ENCODE measurements around the gene CLDN8.

The CLDN8 gene

GRCh38 chr21:30166705-30167104, 49.2 kb downstream of the CLDN8 start, which contains the start of gene CLDN17:
Gene CLDN17, minus strand, starts transcription at chr21:30166805. Its CDS starts 188 bp downstream, at chr21:30166617.
- no peak within 1 kb of the TSS for H3K27ac ChIP-seq (ENCODE audit: low read depth, low read length, poor library complexity, severe bottlenecking)
- H3K9ac ChIP-seq (ENCODE audit: low read length) = no peak within 1 kb of the TSS
- no peaks in the 10 kb centered on the region for H3K27me3 ChIP-seq (ENCODE audit: insufficient read depth, low read length)
- H3K79me2 ChIP-seq (ENCODE audit: insufficient read depth, low read length) = no peaks in the 10 kb centered on the region
- no peak within 1 kb of the TSS for H3K4me2 ChIP-seq (ENCODE audit: low read length)
- H3F3A ChIP-seq (ENCODE audit: insufficient read depth, low read length) = no peaks in the 10 kb centered on the region
- no peaks in the 10 kb centered on the region for H3K4me1 ChIP-seq (ENCODE audit: insufficient read depth, low read length, severe bottlenecking)
- H3K9me2 ChIP-seq (ENCODE audit: low read depth, low read length) = no peaks in the 10 kb centered on the region
- no peak for TF ChIP-seq EZH2 (IDR thresholded peaks at IDR 0.05; ENCODE audit: borderline replicate concordance, low read length)
- TF ChIP-seq, protein P1, sequence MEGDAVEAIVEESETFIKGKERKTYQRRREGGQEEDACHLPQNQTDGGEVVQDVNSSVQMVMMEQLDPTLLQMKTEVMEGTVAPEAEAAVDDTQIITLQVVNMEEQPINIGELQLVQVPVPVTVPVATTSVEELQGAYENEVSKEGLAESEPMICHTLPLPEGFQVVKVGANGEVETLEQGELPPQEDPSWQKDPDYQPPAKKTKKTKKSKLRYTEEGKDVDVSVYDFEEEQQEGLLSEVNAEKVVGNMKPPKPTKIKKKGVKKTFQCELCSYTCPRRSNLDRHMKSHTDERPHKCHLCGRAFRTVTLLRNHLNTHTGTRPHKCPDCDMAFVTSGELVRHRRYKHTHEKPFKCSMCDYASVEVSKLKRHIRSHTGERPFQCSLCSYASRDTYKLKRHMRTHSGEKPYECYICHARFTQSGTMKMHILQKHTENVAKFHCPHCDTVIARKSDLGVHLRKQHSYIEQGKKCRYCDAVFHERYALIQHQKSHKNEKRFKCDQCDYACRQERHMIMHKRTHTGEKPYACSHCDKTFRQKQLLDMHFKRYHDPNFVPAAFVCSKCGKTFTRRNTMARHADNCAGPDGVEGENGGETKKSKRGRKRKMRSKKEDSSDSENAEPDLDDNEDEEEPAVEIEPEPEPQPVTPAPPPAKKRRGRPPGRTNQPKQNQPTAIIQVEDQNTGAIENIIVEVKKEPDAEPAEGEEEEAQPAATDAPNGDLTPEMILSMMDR (IDR thresholded peaks at IDR 0.05; ENCODE audit: low read length) = no peak
- H2AFZ ChIP-seq (ENCODE audit: low read length) = no peak within 1 kb of the TSS
- no peaks in the 10 kb centered on the region for H3K36me3 ChIP-seq (ENCODE audit: insufficient read depth, low read length)
- H4K20me1 ChIP-seq (ENCODE audit: insufficient read depth, low read length) = no peaks in the 10 kb centered on the region
- no peaks in the 10 kb centered on the region for H3K9me3 ChIP-seq (ENCODE audit: low read length)
- H3K4me3 ChIP-seq (ENCODE audit: low read depth, low read length, poor library complexity, severe bottlenecking) = no peak within 1 kb of the TSS

DNA sequence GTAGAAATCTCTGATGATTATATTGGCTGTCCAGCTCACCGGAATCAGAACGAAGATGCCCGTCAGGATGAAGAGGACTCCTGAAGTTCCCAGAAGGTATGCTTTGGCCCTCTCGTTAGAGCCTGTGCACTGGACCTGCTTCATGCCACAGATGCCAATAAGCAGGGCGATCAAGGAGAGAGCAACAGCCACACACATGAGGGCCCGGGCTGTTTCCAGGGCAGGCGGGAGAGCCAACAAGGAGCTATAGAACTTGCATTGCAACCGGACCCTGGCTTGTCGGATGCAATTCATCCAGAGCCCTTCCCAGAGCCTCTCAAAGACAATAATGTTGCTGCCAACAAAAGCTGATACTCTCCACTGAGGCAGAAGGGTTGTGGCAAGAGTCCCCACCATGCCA, 49.7 kb downstream of the CLDN8 start:
- Histone ChIP-seq H2AFZ (ENCODE audit: low read length) (no peak overlapping the region), H3K4me1 (ENCODE audit: insufficient read depth, low read length, severe bottlenecking) (no peaks in the 10 kb centered on the region), H3K9me2 (ENCODE audit: low read depth, low read length) (no peaks in the 10 kb centered on the region), H3K4me3 (ENCODE audit: low read depth, low read length, poor library complexity, severe bottlenecking) (no peak overlapping the region), H3K9me3 (ENCODE audit: low read length) (no peaks in the 10 kb centered on the region), H3K79me2 (ENCODE audit: insufficient read depth, low read length) (no peaks in the 10 kb centered on the region), H3K36me3 (ENCODE audit: insufficient read depth, low read length) (no peaks in the 10 kb centered on the region), H3K9ac (ENCODE audit: low read length) (no peak overlapping the region), H3K4me2 (ENCODE audit: low read length) (no peak overlapping the region), H4K20me1 (ENCODE audit: insufficient read depth, low read length) (no peaks in the 10 kb centered on the region), H3F3A (ENCODE audit: insufficient read depth, low read length) (no peaks in the 10 kb centered on the region), H3K27me3 (ENCODE audit: insufficient read depth, low read length) (no peaks in the 10 kb centered on the region), H3K27ac (ENCODE audit: low read depth, low read length, poor library complexity, severe bottlenecking) (no peak overlapping the region)
- TF ChIP-seq, protein P1 (IDR thresholded peaks at IDR 0.05; ENCODE audit: low read length) = no peak
- TF ChIP-seq EZH2 (IDR thresholded peaks at IDR 0.05; ENCODE audit: borderline replicate concordance, low read length) = no peak

GRCh38 chr21:30164796-30165195, 51.1 kb downstream of the CLDN8 start:
- no peaks in the 10 kb centered on the region for H4K20me1 ChIP-seq (ENCODE audit: insufficient read depth, low read length)
- no peak for TF ChIP-seq EZH2 (IDR thresholded peaks at IDR 0.05; ENCODE audit: borderline replicate concordance, low read length)
- TF ChIP-seq, protein P1 (IDR thresholded peaks at IDR 0.05; ENCODE audit: low read length) = no peak
- no peaks in the 10 kb centered on the region for H3F3A ChIP-seq (ENCODE audit: insufficient read depth, low read length)

More at GRCh38 chr21:30164796-30165195, 51.1 kb downstream of the CLDN8 start:
- H3K79me2 ChIP-seq (ENCODE audit: insufficient read depth, low read length) = no peaks in the 10 kb centered on the region
- no peaks in the 10 kb centered on the region for H3K9me2 ChIP-seq (ENCODE audit: low read depth, low read length)
- no peak overlapping the region for H2AFZ ChIP-seq (ENCODE audit: low read length)
- no peaks in the 10 kb centered on the region for H3K4me1 ChIP-seq (ENCODE audit: insufficient read depth, low read length, severe bottlenecking)
- no peak overlapping the region for H3K4me3 ChIP-seq (ENCODE audit: low read depth, low read length, poor library complexity, severe bottlenecking)
- no peaks in the 10 kb centered on the region for H3K27me3 ChIP-seq (ENCODE audit: insufficient read depth, low read length)
- no peaks in the 10 kb centered on the region for H3K9me3 ChIP-seq (ENCODE audit: low read length)
- H3K27ac ChIP-seq (ENCODE audit: low read depth, low read length, poor library complexity, severe bottlenecking) = no peak overlapping the region
- no peak overlapping the region for H3K4me2 ChIP-seq (ENCODE audit: low read length)
- H3K9ac ChIP-seq (ENCODE audit: low read length) = no peak overlapping the region
- no peaks in the 10 kb centered on the region for H3K36me3 ChIP-seq (ENCODE audit: insufficient read depth, low read length)
